ENCODE data around the gene NUDT1. TPM values are rescaled to one million over a fixed set of nuclear protein-coding genes. Genes with fewer than 3 reads are reported as not detected.

The NUDT1 gene
- total RNA-seq (2014; rRNA removed; shearing (Covaris generic)): 94.5 and 112 TPM in 2 replicates

DNA sequence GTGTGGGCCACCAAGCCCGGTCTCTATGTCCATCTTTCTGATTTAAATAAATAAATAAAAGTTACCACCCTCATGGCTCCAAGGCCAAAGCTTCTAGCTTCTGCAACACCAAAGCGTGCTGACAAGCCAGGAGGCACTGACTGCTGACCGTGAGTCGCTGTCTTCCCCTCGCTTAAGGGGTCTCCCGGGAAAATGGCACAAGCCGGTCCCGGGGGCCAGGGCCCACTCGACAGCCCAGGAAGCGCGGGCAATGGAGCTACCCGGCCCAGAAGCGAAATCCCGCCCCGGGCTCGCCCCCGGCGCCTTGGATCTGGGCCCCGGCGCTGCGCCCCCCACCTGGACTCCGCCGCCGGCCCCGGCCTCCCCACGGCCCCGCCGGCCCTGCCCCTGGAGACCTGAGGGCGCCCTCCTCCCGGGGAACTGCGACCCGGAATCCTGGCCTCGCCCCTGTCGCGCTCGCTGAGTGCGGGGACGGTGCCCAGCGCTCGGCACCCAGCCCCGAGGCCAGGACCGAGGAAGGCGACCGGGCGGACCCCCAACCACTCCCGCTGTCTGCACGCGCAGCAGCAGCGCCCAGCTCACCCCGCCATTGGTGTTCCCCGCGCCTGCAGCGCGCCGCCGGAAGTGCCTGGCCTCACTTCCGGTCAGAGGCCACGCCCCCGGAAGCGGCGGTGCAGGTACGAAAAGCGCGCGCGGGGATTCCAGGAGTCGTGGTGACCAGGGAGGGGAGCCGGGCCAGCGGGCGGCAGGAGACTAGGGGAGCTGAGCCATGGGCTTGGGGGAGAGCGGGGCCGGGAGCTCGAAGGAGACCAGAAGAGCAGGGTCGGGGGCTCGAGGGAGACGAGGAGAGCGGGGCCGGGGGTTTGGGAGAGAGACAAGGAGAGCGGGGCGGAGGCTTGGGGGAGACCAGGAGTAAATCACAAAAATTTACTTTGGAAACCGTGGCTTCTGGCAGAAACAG is at the start of gene NUDT1, which contains the start of gene MRM2:
Gene NUDT1 (plus strand): TSS at position 647 of the 961 bp plus-strand sequence. CDS start 2,349 bp downstream, outside the sequence.
Gene MRM2 (minus strand): TSS at position 626 of the 961 bp plus-strand sequence. CDS start 36 bp downstream, at position 590.
- peak; percentile 75 for DNase-seq (ENCODE audit: low spot score)

DNA sequence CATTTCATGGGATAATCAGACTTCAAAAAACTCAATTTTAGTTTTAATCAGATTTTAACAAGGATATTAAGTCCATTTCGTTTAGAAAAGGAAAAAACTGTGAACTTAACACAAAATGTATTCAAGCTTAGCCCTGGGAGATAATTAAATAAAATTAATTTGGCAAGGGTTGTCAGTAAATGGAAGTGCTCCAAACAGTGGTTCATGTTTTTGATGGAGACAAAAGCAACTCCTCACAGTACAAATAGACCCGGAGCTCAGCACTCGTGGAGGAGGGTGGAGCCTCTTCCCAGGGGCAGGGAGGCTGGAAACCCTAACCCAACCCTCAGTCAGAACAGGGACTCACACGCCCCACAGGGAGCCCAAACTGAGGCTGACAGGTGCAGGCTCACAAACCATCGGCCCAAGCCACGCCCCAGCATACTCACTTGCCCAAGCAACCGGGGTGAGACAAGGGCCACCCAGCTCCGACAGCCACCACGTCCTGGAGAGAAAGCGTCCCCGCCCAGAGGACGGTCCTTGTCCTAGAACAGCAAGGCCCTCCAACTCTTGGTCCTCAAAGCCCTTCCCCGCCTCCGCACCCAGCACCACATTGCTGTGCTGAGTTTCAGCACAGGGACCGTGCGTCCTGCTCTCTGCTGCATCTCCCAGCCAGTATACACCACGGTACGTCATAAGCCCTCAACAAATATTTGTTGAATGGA is 49.0 kb upstream of the NUDT1 start:
- no peak for DNase-seq (ENCODE audit: low spot score)

DNA sequence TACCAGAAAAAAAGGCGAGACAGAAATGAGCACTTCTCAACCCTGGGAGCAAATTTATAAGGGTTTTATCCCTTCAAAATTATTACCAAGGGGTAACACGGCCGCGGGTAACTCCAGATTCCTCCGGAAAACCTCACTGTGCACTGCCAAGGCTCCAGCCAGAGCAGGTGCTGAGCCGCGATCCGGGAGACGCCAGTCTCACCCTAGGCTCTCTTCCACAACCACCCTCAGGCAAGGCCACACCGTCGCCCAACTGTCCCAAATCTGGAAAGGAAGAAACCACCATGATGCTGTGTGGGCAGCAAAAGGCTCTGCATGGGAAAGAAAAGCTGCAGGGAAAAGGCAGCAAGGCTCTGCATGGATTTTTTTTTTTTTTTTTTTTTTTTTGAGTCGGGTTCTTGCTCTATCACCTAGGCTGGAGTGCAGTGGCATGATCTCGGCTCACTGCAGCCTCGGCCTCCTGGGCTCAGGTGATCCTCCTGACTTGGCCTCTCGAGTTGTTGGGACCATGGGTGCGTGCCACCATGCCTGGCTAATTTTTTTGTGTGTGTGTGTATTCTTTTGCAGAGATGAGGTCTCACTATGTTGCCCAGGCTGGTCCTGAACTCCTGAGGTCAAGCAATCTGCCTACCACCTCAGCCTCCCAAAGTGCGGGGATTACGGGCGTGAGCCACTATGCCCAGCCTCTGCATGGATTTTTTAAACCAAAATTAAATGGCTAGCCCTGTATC is 48.3 kb upstream of the NUDT1 start:
- no peak for DNase-seq (ENCODE audit: low spot score)

DNA sequence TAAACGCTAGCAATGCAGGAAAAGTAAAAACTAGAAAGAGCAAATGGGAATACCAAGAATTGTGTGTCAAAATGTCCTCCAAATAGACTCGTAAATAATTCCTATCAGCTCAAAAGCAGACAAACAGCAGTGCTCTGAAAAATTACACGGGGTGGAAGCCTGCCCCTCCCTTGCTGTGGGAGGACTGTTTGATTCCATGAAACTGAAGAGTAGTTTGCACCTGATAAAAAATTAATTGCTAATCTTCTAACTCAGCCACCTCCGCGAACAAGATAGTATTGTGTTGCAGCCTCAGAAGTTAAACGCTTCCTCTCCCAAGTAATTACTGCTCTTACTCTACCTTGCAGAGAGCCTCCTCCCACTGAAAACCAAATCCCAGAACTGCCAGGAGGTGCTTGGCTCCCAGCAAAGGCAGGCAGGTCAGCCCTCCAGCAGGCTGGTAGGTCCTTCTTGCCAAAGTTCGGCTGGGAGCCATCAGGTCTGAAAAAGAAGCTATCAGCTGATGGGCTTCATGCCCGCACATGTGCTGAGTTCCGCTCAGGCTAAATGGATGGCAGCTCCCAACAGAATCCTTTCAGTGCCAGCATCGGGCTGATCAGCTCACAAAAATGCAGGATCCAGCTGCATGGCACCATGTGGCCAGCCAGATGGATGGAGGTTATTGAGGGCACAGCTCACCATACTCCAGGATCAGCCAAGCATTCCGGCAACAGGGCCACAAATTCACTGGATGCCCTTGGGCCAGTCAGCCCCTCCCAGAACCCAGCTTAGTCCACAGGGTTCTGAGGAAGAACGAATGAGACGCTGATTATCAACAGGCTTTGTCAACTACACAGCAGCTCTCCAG is 46.4 kb upstream of the NUDT1 start:
- no peak for DNase-seq (ENCODE audit: low spot score)

DNA sequence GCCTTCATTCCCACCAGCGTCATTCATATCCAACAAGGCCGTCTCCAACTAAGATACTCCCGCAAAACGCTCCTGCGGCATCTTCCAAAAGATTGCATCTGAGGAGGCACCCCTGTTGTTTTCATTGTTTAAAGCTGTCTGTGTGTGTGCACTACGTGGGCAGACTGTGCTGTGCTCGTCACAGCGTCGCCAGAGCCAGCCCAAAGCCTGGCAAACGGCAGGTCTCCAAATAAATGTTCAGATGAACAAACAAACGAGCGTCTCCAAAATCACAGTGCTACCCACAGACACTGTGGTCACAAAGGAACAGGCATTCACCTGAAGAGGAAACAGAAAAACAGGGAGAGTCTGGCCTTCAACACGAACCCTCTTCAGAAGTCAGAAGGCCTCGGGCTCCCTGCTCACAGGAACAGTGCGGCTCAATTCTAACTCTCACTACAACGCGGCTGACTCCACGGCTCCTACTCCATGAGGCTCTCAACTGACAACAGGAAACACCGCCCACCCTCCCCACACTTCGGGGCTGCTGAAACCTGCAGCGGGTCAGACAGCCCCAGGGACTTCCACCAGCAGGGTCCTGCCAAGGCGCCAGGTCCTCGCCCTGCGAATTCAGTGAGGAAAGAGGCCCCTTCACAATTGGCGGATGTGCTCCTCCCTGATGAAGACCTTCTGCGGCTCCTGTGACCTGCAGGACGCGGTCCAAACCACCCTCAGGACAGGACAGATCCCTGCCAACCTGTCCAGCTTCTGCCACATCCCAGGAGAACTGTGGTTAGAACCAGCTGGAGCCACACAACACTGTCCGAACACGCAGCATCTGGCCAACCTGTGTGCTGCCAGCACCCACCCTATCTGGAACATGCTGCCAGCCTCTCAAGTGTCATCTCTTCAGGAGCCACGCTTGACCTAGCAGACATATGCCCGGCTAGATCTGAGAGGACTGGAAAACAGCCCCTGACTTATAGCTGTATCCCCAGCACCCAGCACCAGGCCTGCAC is 45.3 kb upstream of the NUDT1 start:
- DNase-seq (ENCODE audit: low spot score): no peak

DNA sequence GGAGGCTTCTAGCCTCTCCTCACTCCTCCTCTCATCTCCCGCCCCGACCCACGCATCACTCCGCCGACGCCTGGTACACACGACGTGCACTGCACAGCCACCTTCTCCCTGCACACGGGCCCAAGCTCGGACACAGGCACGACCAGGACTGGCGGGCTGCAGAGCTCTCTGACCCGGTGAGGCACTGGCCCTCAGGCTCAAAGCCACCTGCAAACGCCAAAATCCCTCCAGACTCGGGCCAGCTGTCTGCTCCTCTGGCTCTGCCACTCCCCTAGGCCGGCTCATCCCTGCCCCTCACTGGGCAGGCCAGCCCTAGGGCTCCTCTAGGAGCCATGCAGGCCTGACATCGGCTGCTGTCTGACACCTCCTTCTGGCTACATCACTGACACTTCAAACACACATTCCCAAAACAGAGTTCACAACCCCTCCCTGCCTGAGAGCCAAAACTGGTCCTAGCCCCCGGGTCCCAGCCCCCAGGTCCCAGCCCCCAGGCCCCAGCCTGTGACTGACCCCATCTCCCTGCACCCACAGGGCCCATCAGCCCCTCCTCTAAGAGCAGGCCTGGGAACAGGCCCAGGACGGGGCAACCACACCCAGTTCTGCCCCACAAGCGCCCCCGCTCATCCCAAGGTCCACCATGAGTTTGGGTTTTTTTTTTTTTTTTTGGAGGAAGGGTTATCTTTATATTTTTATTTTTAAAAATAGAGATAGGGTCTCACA is 44.4 kb upstream of the NUDT1 start:
- no peak for DNase-seq (ENCODE audit: low spot score)

DNA sequence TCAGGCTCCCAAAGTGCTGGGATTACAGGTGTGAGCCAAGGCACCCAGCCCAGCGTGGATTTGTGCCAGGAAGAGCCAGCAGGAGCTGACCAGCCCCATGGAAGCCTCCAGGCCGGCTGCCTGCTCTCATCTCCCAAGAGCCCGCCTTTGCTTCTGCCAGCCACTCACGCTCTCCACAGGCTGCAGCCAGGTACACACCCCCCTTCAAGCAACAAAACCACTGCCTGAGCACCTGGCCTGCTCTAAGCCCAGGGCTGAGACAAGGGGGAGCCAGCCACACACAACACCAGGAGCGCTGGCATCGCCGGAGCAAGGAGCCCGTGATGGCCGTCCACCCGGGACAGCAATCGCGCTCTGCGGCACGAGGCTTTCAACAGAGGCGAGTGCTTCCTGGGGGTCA is 43.8 kb upstream of the NUDT1 start:
- no peak for DNase-seq (ENCODE audit: low spot score)

DNA sequence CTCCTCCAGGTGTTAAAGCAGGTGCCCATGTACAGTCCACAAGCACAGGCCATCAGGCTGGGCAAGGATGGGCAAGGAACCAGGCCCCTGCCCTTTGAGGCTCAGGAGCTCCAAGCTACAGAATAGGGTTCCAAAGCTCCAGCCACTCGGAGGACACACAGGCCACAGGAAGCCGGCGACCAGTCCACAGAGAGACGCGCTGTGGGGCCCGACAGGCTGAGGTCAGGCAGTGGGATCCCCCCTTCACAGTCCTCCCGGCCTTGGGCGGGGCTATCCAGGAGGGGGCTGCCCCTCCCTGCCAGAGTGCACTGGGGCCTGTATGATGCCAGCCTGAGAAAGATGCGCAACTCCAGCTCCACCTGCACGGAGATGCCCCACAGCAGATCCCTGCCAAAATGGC is 43.3 kb upstream of the NUDT1 start:
- no peak for DNase-seq (ENCODE audit: low spot score)

DNA sequence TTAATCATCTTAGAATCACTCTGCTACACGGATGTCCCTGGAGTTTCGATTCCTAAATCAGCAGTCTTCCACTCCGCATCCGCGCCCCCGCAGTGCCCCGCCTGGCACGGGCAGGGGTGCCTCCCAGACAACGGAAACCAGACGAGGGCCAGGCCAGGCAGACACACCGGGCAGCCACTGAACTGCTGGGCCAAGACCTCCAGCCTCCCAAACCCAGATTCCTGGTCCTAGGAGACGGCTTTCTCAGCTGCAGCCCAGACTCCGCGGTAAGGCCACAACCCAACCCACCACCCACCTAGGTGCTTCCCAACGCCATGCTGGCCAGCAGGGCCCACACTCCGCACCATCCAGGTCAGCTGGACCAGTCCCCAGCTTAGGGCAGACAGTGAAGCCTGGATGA is 42.5 kb upstream of the NUDT1 start:
- no peak for DNase-seq (ENCODE audit: low spot score)

DNA sequence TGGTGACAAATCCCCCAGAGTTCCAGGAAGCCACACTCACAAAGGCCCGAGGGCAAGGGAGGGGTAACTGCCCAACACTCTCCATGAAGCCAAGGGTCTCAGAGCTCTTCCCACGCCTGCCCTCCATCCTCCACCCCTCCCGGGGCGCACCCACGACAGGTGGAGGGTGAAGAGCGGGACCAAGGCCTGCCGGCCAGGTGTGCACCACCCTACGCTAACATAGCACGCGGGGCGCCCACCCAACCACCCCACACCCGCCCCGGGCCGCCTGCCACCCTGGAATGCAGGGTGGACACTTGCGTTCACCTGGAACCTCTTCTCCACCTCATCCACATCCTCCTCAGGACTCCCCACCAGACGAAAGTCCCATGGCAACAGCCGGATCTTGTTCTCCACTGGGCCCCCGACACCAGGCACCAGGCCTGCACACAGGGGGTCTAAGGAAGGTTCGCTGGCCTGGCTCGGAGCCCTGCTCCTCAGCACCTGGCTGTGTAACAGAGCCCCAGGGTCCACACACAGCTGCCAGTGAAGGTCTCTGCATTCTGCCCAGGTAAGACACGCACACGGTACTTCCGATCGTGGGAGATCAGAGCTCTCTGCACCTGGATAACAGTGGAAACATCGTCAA is 42.0 kb upstream of the NUDT1 start:
- DNase-seq (ENCODE audit: low spot score): no peak

DNA sequence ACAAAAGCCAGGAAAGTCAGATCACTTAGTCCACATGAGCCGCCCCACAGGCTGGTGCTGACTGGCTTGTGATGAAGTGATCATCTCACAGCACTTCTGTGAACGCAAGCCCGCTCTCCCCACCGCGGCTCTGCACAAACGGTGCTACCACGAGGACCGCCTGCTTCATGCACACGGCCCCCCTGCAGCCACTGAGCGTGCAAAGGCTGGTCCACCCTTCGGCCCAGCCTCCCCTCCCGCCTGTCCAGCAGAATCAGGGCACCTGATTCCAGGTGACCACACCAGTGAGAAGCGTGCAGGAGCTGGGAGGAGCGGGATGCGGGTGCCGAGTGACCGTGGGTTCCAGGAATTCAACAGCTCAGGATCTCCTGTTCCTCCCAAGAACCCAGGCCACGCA is 41.4 kb upstream of the NUDT1 start:
- no peak for DNase-seq (ENCODE audit: low spot score)

DNA sequence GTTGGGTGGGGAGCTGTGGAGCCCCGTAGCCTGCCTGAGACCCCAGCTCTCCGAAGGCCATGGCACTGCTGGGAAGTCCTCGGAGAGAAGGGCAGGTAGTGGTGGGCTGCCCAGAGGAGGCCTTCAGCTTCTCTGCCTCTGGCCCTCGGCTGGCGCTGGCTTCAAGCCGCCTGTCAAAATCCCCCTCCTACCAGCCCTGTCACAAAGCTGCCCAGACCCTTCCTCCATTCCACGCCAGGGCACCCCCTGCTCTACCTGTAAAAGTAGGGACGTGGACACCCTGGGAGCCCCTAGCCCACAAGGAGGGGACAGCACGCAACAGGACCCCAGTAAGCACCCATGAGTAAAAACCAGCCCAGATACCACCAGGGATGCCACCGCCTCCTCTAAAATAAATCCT is 40.9 kb upstream of the NUDT1 start:
- no peak for DNase-seq (ENCODE audit: low spot score)

DNA sequence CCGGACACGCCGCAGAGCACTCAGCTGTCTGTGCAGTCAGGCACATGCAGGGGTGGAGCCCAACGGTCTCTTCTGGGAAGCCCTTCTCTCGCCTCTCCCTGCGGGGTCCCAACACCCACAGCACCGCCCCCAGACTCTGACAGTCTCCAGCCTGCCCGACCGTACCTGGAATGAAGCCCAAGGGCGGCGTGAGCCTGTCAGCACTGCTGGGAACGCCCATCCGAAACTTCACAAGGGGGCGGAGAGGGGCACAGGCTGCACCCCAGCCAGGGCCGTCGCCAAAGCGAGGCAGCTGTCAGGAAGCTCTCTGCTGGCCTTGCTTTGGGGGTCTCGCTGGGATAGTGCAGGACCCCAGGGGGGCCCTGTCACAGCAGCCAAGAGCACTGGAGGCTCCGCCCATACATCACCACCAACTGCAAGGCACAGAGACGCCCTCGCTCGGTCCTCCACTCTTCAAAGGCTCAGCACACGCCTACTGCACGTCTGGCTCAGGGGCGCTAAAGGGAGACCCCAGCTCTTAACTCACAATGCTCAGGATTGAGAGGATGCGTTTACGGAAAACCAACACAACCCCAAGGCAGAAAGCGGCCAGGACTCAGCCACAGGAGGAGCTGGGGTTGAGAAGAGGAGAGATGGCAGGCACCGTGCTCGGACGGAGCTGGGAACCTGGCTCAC is 40.2 kb upstream of the NUDT1 start:
- no peak for DNase-seq (ENCODE audit: low spot score)

DNA sequence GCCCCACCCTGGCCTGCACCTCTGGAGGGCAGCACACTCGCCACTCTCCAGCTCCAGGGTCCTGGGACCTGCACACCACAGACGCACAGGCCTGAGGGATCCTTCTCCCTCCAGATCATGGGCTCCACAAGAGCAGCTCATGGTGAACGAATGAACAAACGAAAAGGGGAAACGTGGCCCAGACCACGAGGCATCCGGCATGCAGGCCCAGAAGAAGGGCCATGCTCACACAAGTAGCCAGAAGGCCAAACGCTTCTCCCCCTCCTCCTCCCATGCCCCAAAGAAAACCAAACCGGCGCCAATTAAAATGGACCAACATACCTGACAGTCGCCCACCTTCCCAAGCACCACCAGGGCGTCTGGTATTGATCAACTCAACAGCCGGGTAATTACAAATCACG is 39.7 kb upstream of the NUDT1 start:
- no peak for DNase-seq (ENCODE audit: low spot score)

DNA sequence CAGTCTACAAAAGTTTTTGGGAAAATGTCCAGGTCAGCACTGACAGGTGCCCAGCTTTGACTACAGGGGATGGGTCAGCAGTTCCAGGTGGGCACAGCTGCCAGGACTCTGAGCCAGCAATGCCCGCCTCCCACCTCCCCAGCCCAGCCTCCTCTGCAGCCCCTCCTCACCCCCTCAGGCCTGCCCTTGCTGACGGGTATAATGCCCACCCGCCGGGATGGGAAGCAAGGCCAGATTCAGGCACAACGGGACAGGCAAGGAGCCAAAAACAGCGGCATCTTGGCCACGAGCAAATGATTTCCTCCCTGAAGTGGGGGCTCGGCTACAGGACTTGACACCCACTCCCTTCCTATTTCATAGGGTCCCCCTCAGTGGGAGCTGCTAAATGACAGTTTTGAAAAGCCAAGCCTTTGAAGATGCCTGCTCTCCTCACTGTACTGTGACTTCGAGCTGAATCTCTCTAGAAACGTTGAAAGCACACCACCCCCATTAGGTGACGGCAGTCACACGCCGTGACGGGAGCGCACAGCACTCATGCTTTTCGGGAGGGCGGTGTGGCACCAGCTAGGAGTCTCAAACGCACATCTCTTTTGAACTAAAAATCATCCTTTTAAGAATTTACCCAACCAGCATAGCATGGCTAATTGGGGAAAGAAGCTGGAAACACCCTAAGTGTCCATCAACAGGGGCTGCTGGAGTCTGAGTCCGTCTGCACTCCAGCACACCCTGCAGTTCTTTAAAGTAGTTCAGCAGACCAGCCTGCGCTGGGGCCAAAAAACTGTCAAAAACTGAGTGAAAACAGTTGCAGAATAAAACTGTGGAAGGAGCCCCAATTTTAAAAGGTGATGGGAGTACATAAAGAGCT is 38.9 kb upstream of the NUDT1 start:
- DNase-seq (ENCODE audit: low spot score): no peak

DNA sequence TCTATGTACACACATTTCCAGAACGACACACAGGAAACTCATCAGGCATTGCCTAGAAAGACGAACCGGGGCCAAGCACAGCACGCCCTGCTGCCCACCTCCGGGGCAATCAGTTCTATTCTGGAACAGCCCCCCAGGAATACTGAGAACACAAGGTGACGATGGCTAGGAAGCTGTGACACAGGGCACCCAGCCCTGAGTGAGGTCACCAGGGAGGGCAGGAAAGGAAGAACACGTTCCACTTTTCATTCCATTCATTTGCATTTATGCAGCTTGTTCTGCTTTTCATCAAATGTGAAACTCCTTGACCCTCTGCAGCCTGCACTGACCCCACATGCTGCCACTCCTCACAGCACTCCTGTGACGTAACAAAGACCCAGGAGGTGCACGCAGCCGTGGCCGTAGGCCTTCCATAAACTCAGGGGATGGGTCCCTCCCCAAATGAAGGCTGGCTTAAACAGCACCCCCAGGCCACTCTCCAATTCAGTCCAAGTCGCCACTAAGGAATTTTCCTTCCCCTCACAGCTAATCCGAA is 38.2 kb upstream of the NUDT1 start:
- DNase-seq (ENCODE audit: low spot score): no peak

DNA sequence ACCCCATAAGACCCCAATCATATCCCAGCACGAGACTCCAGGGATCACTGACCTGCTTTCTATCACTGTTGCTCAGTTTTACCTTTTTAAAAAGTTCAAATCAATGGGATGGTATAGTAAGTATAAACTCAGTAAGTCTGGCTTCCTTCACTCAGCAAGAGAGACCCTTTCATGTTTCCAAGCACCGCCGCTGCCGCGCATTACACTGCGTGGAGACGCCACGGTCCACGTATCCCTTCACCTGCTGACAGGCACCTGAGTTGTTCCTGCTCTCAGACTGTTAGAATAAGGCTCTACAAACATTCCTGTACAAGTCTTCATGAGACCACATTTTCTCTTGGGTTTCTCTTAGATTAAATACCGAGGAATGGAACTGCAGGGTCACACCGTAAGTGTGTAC is 37.6 kb upstream of the NUDT1 start:
- no peak for DNase-seq (ENCODE audit: low spot score)

Data from A172 (cell line).